Right lobe of liver (tissue), 4 donors: ENCODE results near the gene RPL13A.

Experiments
- POLR2A ChIP-seq: fragments of 450-650 bp; IDR thresholded peaks from one replicate; pipeline ENCODE4 v1.6.1; 2017; ENCODE audit warnings: antibody characterized with exemption, mild to moderate bottlenecking
- TF ChIP-seq, protein P1 (sequence below), 4 donors: fragments of 200-600 bp in 3 of 4; fragments of 450-650 bp in 1 of 4; IDR thresholded peaks; one replicate each; pipeline versions ENCODE4 v1.5.1 to v1.8.0; 2016 to 2022; ENCODE audit warnings: antibody characterized with exemption in 4 of 4, mild to moderate bottlenecking in 2 of 4
- donor health status: DM: no; HTN: no; CAD: no.
- donor health status: DM: no; HTN: no; CAD: no.
- donor health status: DM: no; HTN: yes; CAD: no.

DNA sequence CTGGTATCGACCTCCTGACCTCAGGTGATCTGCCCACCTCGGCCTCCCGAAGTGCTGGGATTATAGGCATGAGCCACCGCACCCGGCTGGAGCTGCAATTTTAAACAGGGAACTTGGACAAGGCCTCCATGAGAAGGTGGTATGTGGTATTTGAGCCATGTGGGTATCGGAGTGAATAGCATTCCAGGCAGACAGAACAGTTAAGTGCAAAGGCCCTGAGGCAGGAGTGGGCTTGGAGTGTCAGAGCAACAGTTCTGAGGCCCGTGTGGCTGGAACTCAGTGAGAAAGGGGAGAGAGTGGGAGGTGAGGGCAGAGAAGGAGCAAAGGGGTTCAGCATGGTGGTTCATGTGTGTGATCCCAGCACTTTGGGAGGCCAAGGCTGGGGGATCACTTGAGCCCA is 43.3 kb downstream of the RPL13A start:
- TF ChIP-seq, protein P1, sequence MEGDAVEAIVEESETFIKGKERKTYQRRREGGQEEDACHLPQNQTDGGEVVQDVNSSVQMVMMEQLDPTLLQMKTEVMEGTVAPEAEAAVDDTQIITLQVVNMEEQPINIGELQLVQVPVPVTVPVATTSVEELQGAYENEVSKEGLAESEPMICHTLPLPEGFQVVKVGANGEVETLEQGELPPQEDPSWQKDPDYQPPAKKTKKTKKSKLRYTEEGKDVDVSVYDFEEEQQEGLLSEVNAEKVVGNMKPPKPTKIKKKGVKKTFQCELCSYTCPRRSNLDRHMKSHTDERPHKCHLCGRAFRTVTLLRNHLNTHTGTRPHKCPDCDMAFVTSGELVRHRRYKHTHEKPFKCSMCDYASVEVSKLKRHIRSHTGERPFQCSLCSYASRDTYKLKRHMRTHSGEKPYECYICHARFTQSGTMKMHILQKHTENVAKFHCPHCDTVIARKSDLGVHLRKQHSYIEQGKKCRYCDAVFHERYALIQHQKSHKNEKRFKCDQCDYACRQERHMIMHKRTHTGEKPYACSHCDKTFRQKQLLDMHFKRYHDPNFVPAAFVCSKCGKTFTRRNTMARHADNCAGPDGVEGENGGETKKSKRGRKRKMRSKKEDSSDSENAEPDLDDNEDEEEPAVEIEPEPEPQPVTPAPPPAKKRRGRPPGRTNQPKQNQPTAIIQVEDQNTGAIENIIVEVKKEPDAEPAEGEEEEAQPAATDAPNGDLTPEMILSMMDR (IDR thresholded peaks at IDR 0.05): no peak
- TF ChIP-seq POLR2A: no peak
